Measurements from ENCODE around the gene PSRC1.

Gene PSRC1

GRCh38 chr1:109242387-109242786, 40.6 kb downstream of the PSRC1 start:
- DNase-seq = no peak

GRCh38 chr1:109241841-109242345, 41.1 kb downstream of the PSRC1 start:
- peak; percentile 38 for DNase-seq

- no peak for DNase-seq
Observed at GRCh38 chr1:109241344-109241743, 41.6 kb downstream of the PSRC1 start.

- DNase-seq = peak; percentile 65
Observed at GRCh38 chr1:109240158-109241152, 42.5 kb downstream of the PSRC1 start.

GRCh38 chr1:109239409-109240068, 43.4 kb downstream of the PSRC1 start:
- DNase-seq = peak; percentile 67

- no peak for DNase-seq
Observed at GRCh38 chr1:109239047-109239408, 43.9 kb downstream of the PSRC1 start.

- DNase-seq = no peak
Observed at GRCh38 chr1:109238382-109238781, 44.6 kb downstream of the PSRC1 start.

- DNase-seq = no peak
Observed at GRCh38 chr1:109237512-109237911, 45.4 kb downstream of the PSRC1 start.

- DNase-seq = no peak
Observed at GRCh38 chr1:109235137-109235536, 47.8 kb downstream of the PSRC1 start.

- DNase-seq = no peak
Observed at GRCh38 chr1:109231066-109231465, 51.9 kb downstream of the PSRC1 start.

Measured in NCI-H1694 (cell line).